PC-9 (cell line): Measurements from ENCODE around the gene NRP1. TPM values are rescaled to one million over a fixed set of nuclear protein-coding genes. Genes with fewer than 3 reads are reported as not detected.

Experiments used
- BruUV-seq: library from RNA; stranded (reverse); fragments of 400-500 nt; replicated peaks from 2 replicates; lab custom pipeline; 2021; lab: Mats Ljungman, UMichigan
- CTCF ChIA-PET: fragments of 300-600 bp; sonication (Branson Sonifier 250); formaldehyde crosslinking; loops from one replicate; lab custom pipeline; 2022; ENCODE audit warnings: antibody characterized with exemption; lab: Charles Lee
- POLR2A ChIA-PET: fragments of 300-600 bp; sonication (Branson Sonifier 250); formaldehyde crosslinking; loops from one replicate; lab custom pipeline; 2022; ENCODE audit warnings: antibody characterized with exemption; ENCODE audit not compliant: unreplicated experiment; lab: Charles Lee
- DNase-seq, 2 experiments: peaks; one replicate each; pipeline versions ENCODE4 v3.0.0 to v3.0.0-alpha.2; 2015 to 2022; ENCODE audit warnings: mixed read lengths in 1 of 2
- H2AFZ ChIP-seq: fragments of 200-600 bp; sonication (generic); 2 replicates; pipeline ENCODE4 v1.8.1; 2017; ENCODE audit warnings: antibody characterized with exemption
- H3F3A ChIP-seq: fragments of 200-600 bp; sonication (generic); 2 replicates; pipeline ENCODE4 v1.8.1; 2017; ENCODE audit warnings: antibody characterized with exemption, mild to moderate bottlenecking, low read depth; ENCODE audit not compliant: insufficient read depth
- H3K27ac ChIP-seq: fragments of 200-600 bp; sonication (generic); 2 replicates; pipeline ENCODE4 v1.6.1; 2016; ENCODE audit warnings: mixed run types
- H3K27me3 ChIP-seq: fragments of 200-600 bp; sonication (generic); 2 replicates; pipeline ENCODE4 v1.6.1; 2016; ENCODE audit warnings: low read depth, mixed run types; ENCODE audit not compliant: insufficient read depth
- H3K36me3 ChIP-seq: fragments of 200-600 bp; sonication (generic); 2 replicates; pipeline ENCODE4 v1.6.1; 2016; ENCODE audit warnings: low read depth, mixed run types
- H3K4me1 ChIP-seq: fragments of 200-600 bp; sonication (generic); replicated peaks from 2 replicates; pipeline ENCODE4 v1.6.1; 2016; ENCODE audit warnings: mixed run types; ENCODE audit not compliant: insufficient read depth
- H3K4me2 ChIP-seq: fragments of 200-600 bp; sonication (generic); 2 replicates; pipeline ENCODE4 v1.6.1; 2017; ENCODE audit warnings: mixed run types
- H3K4me3 ChIP-seq: fragments of 200-600 bp; sonication (generic); 2 replicates; pipeline ENCODE4 v1.6.1; 2016; ENCODE audit warnings: mixed run types
- H3K79me2 ChIP-seq: fragments of 200-600 bp; sonication (generic); 2 replicates; pipeline ENCODE4 v1.6.1; 2017; ENCODE audit warnings: low read depth, mixed run types
- H3K9me2 ChIP-seq: fragments of 200-600 bp; sonication (generic); 2 replicates; pipeline ENCODE4 v1.8.1; 2017; ENCODE audit warnings: mild to moderate bottlenecking; ENCODE audit not compliant: insufficient read depth
- H3K9me3 ChIP-seq: fragments of 200-600 bp; sonication (generic); 2 replicates; pipeline ENCODE4 v1.8.1; 2016; ENCODE audit warnings: low read depth; ENCODE audit not compliant: insufficient read depth
- H4K20me1 ChIP-seq: fragments of 200-600 bp; sonication (generic); 2 replicates; pipeline ENCODE4 v1.8.1; 2017; ENCODE audit not compliant: insufficient read depth
- EZH2 ChIP-seq: fragments of 200-600 bp; sonication (generic); IDR thresholded peaks from 2 replicates; pipeline ENCODE4 v1.8.0; 2017; ENCODE audit warnings: antibody characterized with exemption, low read depth
- intact Hi-C: fragments of 100-400 bp; cut with micrococcal nuclease; formaldehyde crosslinking; loops from one replicate; pipeline ENCODE4 v1.10.0; 2022; ENCODE audit not compliant: unreplicated experiment
- total RNA-seq: library from RNA; stranded (reverse); gene quantifications from 2 replicates; pipeline ENCODE4 v1.2.3, GENCODE V29; 2021
- TF ChIP-seq, protein P1 (sequence below): fragments of 200-600 bp; sonication (generic); conservative IDR thresholded peaks from 2 replicates; pipeline ENCODE4 v1.6.1; 2017; ENCODE audit warnings: mixed run types, antibody characterized with exemption, mild to moderate bottlenecking, moderate library complexity

The NRP1 gene
- total RNA-seq, 1 experiment from 2014 or later, result 30.5 TPM

- Histone ChIP-seq H3F3A (peaks cover 36% of the 10 kb centered on the region), H3K9me2 (no peaks in the 10 kb centered on the region), H3K79me2 (peaks cover 5% of the 10 kb centered on the region; the same call in 1 of the 2 replicates), H3K27ac (no peak overlapping the region), H4K20me1 (no peaks in the 10 kb centered on the region), H3K36me3 (peaks cover 12% of the 10 kb centered on the region; the same call in 1 of the 2 replicates), H3K4me2 (no peak overlapping the region), H3K4me1 (peaks cover 37% of the 10 kb centered on the region), H3K27me3 (no peaks in the 10 kb centered on the region), H3K4me3 (no peak overlapping the region), H2AFZ (no peak overlapping the region), H3K9me3 (no peaks in the 10 kb centered on the region; the same call in 1 of the 2 replicates)
- no peak for DNase-seq
- intact Hi-C loops, result no loop called here
- no peak for TF ChIP-seq EZH2
- TF ChIP-seq, protein P1, sequence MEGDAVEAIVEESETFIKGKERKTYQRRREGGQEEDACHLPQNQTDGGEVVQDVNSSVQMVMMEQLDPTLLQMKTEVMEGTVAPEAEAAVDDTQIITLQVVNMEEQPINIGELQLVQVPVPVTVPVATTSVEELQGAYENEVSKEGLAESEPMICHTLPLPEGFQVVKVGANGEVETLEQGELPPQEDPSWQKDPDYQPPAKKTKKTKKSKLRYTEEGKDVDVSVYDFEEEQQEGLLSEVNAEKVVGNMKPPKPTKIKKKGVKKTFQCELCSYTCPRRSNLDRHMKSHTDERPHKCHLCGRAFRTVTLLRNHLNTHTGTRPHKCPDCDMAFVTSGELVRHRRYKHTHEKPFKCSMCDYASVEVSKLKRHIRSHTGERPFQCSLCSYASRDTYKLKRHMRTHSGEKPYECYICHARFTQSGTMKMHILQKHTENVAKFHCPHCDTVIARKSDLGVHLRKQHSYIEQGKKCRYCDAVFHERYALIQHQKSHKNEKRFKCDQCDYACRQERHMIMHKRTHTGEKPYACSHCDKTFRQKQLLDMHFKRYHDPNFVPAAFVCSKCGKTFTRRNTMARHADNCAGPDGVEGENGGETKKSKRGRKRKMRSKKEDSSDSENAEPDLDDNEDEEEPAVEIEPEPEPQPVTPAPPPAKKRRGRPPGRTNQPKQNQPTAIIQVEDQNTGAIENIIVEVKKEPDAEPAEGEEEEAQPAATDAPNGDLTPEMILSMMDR, result no peak
- no TSS peak for BruUV-seq
- CTCF ChIA-PET, result no interaction called here
- POLR2A ChIA-PET, result interaction anchor here (0.7 kb wide), 1 partner anchor 14 kb away, joined by 4 read pairs; no protein-coding TSS in a partner anchor
These were observed 99.1 kb downstream of the NRP1 start for GRCh38 chr10:33235251-33235884.

- no peak overlapping the region for H3K4me2 ChIP-seq
- CTCF ChIA-PET, result no interaction called here
- intact Hi-C loops, result no loop called here
- peaks cover 12% of the 10 kb centered on the region; the same call in 1 of the 2 replicates for H3K36me3 ChIP-seq
- no peaks in the 10 kb centered on the region for H3K27me3 ChIP-seq
- no peak overlapping the region for H2AFZ ChIP-seq
- no peak overlapping the region for H3K4me3 ChIP-seq
- BruUV-seq, result no TSS peak
- peaks cover 5% of the 10 kb centered on the region; the same call in 1 of the 2 replicates for H3K79me2 ChIP-seq
- H3K4me1 ChIP-seq, result peaks cover 37% of the 10 kb centered on the region
- peaks cover 31% of the 10 kb centered on the region for H3F3A ChIP-seq
- H3K27ac ChIP-seq, result no peak overlapping the region
- POLR2A ChIA-PET, result no interaction called here
- no peaks in the 10 kb centered on the region; the same call in 1 of the 2 replicates for H3K9me3 ChIP-seq
- no peaks in the 10 kb centered on the region for H3K9me2 ChIP-seq
- no peaks in the 10 kb centered on the region for H4K20me1 ChIP-seq
- TF ChIP-seq, protein P1, result no peak
- no peak for DNase-seq
These were observed 99.6 kb downstream of the NRP1 start for GRCh38 chr10:33234831-33235237.

- Histone ChIP-seq H3K36me3 (peaks cover 12% of the 10 kb centered on the region; the same call in 1 of the 2 replicates), H3K4me3 (no peak overlapping the region), H2AFZ (no peak overlapping the region), H3K27me3 (no peaks in the 10 kb centered on the region), H3K9me2 (no peaks in the 10 kb centered on the region), H3K27ac (no peak overlapping the region), H4K20me1 (no peaks in the 10 kb centered on the region), H3K9me3 (no peaks in the 10 kb centered on the region; the same call in 1 of the 2 replicates), H3K4me1 (peaks cover 30% of the 10 kb centered on the region), H3K4me2 (no peak overlapping the region), H3F3A (peaks cover 19% of the 10 kb centered on the region), H3K79me2 (peaks cover 5% of the 10 kb centered on the region; the same call in 1 of the 2 replicates)
- intact Hi-C loops, result no loop called here
- ChIA-PET POLR2A (no interaction called here), CTCF (no interaction called here)
- DNase-seq, result no peak
- no TSS peak for BruUV-seq
- TF ChIP-seq, protein P1, result no peak
- no peak for TF ChIP-seq EZH2
These were observed 100.8 kb downstream of the NRP1 start for GRCh38 chr10:33233635-33234034.
